HG03378 (cell line): Measurements from ENCODE around the gene PPP2R2D.

ENCODE experiments used
- ATAC-seq: cut with Tn5 transposase; IDR thresholded peaks from one replicate; pipeline ENCODE4 v1.9.1; 2021; ENCODE audit warnings: mild to moderate bottlenecking, moderate library complexity; ENCODE audit not compliant: unreplicated experiment

Gene PPP2R2D

GRCh38 chr10:131994435-131994834 is 93.6 kb downstream of the PPP2R2D start:
- ATAC-seq = no peak

GRCh38 chr10:131996466-131997365 is 95.9 kb downstream of the PPP2R2D start:
- ATAC-seq = no peak

GRCh38 chr10:131997366-131998049 is 96.7 kb downstream of the PPP2R2D start:
- no peak for ATAC-seq

GRCh38 chr10:131998050-131998844 is 97.4 kb downstream of the PPP2R2D start:
- ATAC-seq = no peak

DNA sequence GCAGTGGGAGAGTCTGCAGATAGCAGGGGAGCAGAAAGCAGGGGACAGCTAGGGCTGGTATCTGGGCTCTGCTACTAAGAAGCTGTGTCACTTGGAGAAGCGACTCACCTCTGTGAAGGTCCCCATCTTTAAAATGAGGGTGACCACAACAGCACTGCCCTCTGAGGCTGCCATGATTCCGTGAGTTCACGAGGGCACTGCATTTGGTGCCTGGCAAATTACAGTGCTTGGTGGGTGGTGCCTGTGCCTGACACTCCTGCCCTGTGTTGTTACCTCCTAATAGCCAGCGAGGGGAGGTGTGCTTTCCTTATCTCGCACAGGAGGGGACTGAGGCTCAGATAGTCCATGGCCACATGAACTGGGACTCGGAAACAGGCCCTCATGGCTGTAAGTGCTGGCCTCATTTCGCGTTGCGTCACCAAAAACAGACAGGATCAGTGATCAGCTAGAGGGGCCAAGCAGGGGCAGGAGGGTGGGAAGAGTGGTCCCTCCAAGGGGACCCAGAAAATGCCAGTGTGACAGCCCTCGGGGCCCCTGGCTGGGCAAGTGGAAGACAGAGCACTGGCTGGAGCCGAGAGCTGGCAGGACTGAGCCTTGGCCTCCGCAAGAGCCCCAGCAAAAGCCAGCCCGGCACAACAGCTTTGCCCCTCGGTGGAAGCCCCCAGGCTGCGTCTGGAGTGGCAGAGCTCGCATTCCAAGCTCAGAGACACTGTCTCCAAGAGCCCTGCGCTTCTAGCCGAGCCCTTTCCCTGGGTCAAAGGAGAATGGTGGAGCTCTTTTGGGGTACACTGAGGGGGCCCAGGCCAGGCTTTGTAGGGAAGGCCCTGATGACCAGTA is 98.3 kb downstream of the PPP2R2D start:
- no peak for ATAC-seq

- ATAC-seq = no peak
These were observed 100.6 kb downstream of the PPP2R2D start for GRCh38 chr10:132001238-132001972.

DNA sequence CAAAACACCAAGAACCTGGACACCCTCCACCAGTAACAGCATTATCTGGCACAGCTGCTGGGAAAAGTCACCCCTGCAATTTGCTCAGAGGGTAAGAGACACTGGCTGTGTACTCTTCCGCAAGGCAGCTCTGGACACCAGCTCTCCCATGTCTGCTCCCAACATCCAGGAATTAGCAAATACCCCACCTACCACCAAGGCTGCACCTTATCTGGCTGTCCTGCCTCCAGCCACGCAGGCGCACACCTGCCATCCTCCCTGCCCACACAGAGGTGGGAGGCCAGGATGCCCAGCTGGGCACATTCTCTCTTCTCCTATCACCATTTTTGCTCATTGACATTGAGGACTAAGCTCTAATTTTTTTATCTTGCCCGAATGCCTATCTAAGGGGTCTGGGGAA is 101.2 kb downstream of the PPP2R2D start:
- ATAC-seq = no peak

DNA sequence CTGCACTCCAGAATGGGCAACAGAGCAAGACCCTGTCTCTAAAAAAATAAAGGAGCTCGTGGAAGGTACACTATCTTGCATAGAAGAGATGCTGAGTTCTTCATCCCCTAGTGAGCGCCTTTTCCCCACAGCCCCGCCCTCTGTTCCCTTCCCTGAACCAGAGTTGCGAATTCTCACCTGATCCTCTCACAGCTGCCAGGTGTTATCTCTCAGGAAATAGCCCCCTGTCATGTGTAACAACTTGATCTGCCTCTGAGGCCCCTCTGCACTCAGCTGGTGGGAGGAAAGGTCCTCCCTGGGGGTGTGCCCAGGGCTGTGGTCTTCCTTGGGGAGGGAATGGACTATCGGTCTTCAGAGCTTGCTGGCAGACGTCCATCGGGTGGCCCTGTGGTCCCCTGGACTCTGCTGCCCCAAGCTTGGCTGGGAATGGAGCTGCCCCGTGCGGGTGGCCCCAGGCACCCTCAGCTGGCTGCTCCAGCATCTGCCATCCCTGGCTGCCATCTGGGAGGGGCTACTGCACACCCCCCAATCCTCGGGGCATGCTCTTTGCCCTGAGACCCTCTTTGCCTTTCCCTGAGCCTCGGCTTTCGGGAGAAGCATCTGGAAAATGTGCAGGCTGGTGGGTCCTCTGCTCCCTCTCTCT is 102.6 kb downstream of the PPP2R2D start:
- ATAC-seq = no peak

- no peak for ATAC-seq
These were observed 103.2 kb downstream of the PPP2R2D start for GRCh38 chr10:132004052-132004451.

GRCh38 chr10:132005147-132005546 is 104.3 kb downstream of the PPP2R2D start:
- no peak for ATAC-seq

- no peak for ATAC-seq
These were observed 106.2 kb downstream of the PPP2R2D start for GRCh38 chr10:132006966-132007365.

- ATAC-seq = no peak
These were observed 106.9 kb downstream of the PPP2R2D start for GRCh38 chr10:132007681-132008080.
